Smooth muscle cell (in vitro differentiated cells): ENCODE data around the gene NECTIN1. TPM values are rescaled to one million over a fixed set of nuclear protein-coding genes. Genes with fewer than 3 reads are reported as not detected.

Experiments used
- DNase-seq: peaks from one replicate; lab custom pipeline; 2025; ENCODE audit not compliant: unreplicated experiment; lab: John Stamatoyannopoulos, UW
- H2AFZ ChIP-seq: fragments of 200-600 bp; sonication (generic); 2 replicates; pipeline ENCODE4 v1.6.0; 2016; ENCODE audit warnings: antibody characterized with exemption, low read depth, mild to moderate bottlenecking
- H3F3A ChIP-seq: fragments of 200-600 bp; sonication (generic); 2 replicates; pipeline ENCODE4 v1.6.0; 2017; ENCODE audit warnings: antibody characterized with exemption, low read depth
- H3K27ac ChIP-seq: fragments of 200-600 bp; sonication (generic); 2 replicates; pipeline ENCODE4 v1.5.1; 2016; ENCODE audit warnings: low read depth, mild to moderate bottlenecking
- H3K27me3 ChIP-seq: fragments of 200-600 bp; sonication (generic); 2 replicates; pipeline ENCODE4 v1.6.1; 2016; ENCODE audit warnings: low read depth, mild to moderate bottlenecking
- H3K36me3 ChIP-seq: fragments of 200-600 bp; sonication (generic); 2 replicates; pipeline ENCODE4 v1.5.1; 2016; ENCODE audit warnings: low read depth
- H3K4me1 ChIP-seq: fragments of 200-600 bp; sonication (generic); 2 replicates; pipeline ENCODE4 v1.5.1; 2016; ENCODE audit warnings: low read depth
- H3K4me2 ChIP-seq: fragments of 200-600 bp; sonication (generic); 2 replicates; pipeline ENCODE4 v1.6.0; 2016; ENCODE audit warnings: mild to moderate bottlenecking
- H3K4me3 ChIP-seq: fragments of 200-600 bp; sonication (generic); 2 replicates; pipeline ENCODE4 v1.5.1; 2016; ENCODE audit warnings: mild to moderate bottlenecking
- H3K79me2 ChIP-seq: fragments of 200-600 bp; sonication (generic); 2 replicates; pipeline ENCODE4 v1.6.0; 2016; ENCODE audit warnings: low read depth, mild to moderate bottlenecking
- H3K9ac ChIP-seq: fragments of 200-600 bp; sonication (generic); 2 replicates; pipeline ENCODE4 v1.6.0; 2016; ENCODE audit warnings: low read depth
- H3K9me3 ChIP-seq: fragments of 200-600 bp; sonication (generic); replicated peaks from 2 replicates; pipeline ENCODE4 v1.5.1; 2016; ENCODE audit warnings: low read depth
- H4K20me1 ChIP-seq: fragments of 200-600 bp; sonication (generic); 2 replicates; pipeline ENCODE4 v1.6.0; 2016; ENCODE audit warnings: low read depth
- WGBS: methylation state at CpG from one replicate; pipeline ENCODE4 v1.1.7; 2016; ENCODE audit warnings: low lambda C conversion rate; 5-methylcytosine and 5-hydroxymethylcytosine counted together
- polyA plus RNA-seq: library from polyadenylated mRNA; unstranded; fragments of >200 nt; fragmentation: Nextera tagmentation; extraction: Ambion mirVana; gene quantifications from 2 replicates; pipeline ENCODE4 v1.2.1, GENCODE V29; 2016
- total RNA-seq: library from RNA; depleted of rRNA; stranded (reverse); fragments of >200 nt; gene quantifications from 2 replicates; pipeline ENCODE4 v1.2.3, GENCODE V29; 2014
- TF ChIP-seq, protein P1 (sequence below): fragments of 200-600 bp; sonication (generic); IDR thresholded peaks from 2 replicates; pipeline ENCODE4 v1.5.1; 2017; ENCODE audit warnings: borderline replicate concordance, mild to moderate bottlenecking, antibody characterized with exemption; ENCODE audit not compliant: insufficient read depth, poor library complexity, severe bottlenecking

Gene NECTIN1
- total and polyA plus RNA-seq, 2 experiments from 2014 or later = 4.9 to 10.1 TPM

DNA sequence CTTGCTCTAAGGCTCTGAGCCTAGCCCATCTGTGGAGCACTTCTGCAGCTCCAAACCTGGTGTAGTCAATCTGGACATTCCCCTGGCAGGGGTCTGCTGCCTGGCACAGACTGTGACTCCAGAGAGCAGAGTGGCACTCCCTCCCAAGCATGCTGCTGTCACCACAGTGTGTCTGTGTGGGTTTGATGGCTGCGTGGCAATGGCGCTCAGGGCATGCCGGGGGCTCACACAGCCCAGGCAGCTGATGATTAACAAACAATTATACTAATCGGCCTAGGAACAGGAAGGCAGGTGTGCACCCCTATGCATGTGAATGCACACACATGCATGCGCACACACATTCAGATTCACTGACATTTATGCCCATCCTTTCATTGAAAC lies 9.0 kb upstream of the NECTIN1 start:
- TF ChIP-seq, protein P1, sequence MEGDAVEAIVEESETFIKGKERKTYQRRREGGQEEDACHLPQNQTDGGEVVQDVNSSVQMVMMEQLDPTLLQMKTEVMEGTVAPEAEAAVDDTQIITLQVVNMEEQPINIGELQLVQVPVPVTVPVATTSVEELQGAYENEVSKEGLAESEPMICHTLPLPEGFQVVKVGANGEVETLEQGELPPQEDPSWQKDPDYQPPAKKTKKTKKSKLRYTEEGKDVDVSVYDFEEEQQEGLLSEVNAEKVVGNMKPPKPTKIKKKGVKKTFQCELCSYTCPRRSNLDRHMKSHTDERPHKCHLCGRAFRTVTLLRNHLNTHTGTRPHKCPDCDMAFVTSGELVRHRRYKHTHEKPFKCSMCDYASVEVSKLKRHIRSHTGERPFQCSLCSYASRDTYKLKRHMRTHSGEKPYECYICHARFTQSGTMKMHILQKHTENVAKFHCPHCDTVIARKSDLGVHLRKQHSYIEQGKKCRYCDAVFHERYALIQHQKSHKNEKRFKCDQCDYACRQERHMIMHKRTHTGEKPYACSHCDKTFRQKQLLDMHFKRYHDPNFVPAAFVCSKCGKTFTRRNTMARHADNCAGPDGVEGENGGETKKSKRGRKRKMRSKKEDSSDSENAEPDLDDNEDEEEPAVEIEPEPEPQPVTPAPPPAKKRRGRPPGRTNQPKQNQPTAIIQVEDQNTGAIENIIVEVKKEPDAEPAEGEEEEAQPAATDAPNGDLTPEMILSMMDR = no peak
- peaks cover 4% of the 10 kb centered on the region for H3F3A ChIP-seq
- no peaks in the 10 kb centered on the region for H3K36me3 ChIP-seq
- no peaks in the 10 kb centered on the region for H4K20me1 ChIP-seq
- 98% methylated on average over 5 of the region's 5 CpGs for WGBS
- H3K79me2 ChIP-seq = no peaks in the 10 kb centered on the region
- H3K4me3 ChIP-seq = no peak overlapping the region
- no peaks in the 10 kb centered on the region for H3K27me3 ChIP-seq
- H3K4me1 ChIP-seq = peaks cover 11% of the 10 kb centered on the region
- no peak overlapping the region for H2AFZ ChIP-seq
- DNase-seq = no peak
- no peak overlapping the region for H3K27ac ChIP-seq
- H3K9ac ChIP-seq = no peak overlapping the region
- H3K9me3 ChIP-seq = no peaks in the 10 kb centered on the region
- no peak overlapping the region for H3K4me2 ChIP-seq

DNA sequence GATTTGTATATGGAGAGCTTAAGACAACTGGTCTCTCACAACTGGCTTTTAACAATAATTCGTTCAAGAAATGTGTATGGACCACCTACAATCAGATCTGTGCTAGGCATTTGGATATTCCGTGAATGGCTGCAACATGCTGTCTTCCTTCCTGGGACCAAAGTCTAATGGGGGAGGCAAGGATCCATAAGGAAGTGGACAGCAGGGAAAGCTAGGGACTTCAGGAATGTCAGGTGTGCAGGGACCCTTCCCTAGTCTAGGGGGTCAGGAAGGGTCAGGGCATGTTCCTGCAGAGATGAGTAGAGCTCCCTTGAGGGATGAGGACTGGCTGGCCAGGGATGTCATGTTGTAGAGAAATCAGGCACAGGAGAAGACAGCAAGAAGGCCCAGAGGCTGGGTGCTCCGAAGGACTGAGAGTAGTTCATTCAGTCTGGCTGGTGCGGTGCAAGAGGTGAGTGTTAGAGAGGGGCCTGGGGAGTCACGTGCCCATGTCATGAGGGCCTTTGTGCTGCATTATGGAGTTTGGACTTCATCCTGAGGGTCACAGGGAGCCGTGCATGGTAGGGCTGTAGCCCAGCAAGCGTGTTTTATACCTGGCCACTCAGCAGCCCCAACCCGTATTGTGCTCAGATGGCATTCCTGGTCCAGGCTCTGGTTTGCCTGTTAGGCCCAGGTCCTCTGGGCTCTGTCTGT lies 8.5 kb upstream of the NECTIN1 start:
- H3K4me1 ChIP-seq = peaks cover 6% of the 10 kb centered on the region
- no peak overlapping the region for H3K27ac ChIP-seq
- H3F3A ChIP-seq = peaks cover 4% of the 10 kb centered on the region
- no peak overlapping the region for H3K4me3 ChIP-seq
- H3K79me2 ChIP-seq = no peaks in the 10 kb centered on the region
- H4K20me1 ChIP-seq = no peaks in the 10 kb centered on the region
- 95% methylated on average over 8 of the region's 8 CpGs for WGBS
- H3K27me3 ChIP-seq = no peaks in the 10 kb centered on the region
- no peak overlapping the region for H2AFZ ChIP-seq
- no peak for DNase-seq
- H3K9ac ChIP-seq = no peak overlapping the region
- H3K36me3 ChIP-seq = no peaks in the 10 kb centered on the region
- no peaks in the 10 kb centered on the region for H3K9me3 ChIP-seq
- no peak overlapping the region for H3K4me2 ChIP-seq
- TF ChIP-seq, protein P1 = no peak

DNA sequence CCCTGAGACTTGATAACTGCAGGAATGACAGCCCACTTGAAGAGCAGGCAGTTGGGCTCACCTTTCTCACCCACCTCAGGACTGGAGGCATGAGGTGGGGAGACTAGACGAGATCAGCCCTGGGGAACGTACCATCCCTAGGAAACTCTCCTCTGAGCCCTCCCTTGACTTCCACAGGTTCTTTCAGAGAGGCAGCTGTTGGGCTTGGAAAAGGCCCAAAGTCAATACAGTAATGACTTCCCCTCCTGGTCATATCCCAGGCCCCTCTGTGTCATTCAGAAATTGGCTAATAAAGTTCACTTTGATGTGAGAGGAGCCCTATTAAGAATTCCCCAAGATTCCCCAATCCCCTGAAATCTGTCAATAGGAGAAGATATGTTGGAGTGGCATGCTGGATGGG lies 5.8 kb upstream of the NECTIN1 start:
- H3K36me3 ChIP-seq = no peaks in the 10 kb centered on the region
- no peaks in the 10 kb centered on the region for H3K79me2 ChIP-seq
- no peak overlapping the region for H3K27ac ChIP-seq
- peaks cover 5% of the 10 kb centered on the region for H3F3A ChIP-seq
- 100% methylated on average over 2 of the region's 2 CpGs for WGBS
- H3K27me3 ChIP-seq = no peaks in the 10 kb centered on the region
- H3K9ac ChIP-seq = no peak overlapping the region
- TF ChIP-seq, protein P1 = no peak
- DNase-seq = no peak
- H4K20me1 ChIP-seq = no peaks in the 10 kb centered on the region
- H3K4me3 ChIP-seq = no peak overlapping the region
- no peaks in the 10 kb centered on the region for H3K9me3 ChIP-seq
- H3K4me1 ChIP-seq = peaks cover 8% of the 10 kb centered on the region
- H3K4me2 ChIP-seq = no peak overlapping the region
- H2AFZ ChIP-seq = no peak overlapping the region
